Kasumi-1 (cell line): ENCODE data around the gene SASH1.

Experiments
- DNase-seq, 2 experiments: peaks; one replicate each; lab custom pipeline; 2025; lab: John Stamatoyannopoulos, UW

Gene SASH1

DNA sequence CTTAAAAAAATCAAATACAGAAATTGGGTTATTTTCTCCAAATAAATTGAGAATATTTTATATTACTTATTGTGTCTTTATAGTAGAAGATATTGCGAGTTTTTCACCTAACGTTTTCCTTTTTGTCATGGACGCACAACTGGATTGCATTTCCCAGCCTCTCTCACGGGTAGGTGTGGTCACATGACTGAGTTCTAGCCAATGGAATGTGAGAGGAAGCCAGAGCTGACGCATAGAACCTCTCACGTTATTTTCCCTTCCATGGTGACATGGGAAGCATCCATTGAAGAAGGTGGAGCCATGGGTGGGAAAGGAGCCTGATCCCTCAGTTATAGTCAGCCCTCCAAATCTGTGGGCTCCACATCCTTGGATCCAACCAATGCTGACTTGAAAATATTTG lies 248.2 kb downstream of the SASH1 start:
- DNase-seq: no peak

DNA sequence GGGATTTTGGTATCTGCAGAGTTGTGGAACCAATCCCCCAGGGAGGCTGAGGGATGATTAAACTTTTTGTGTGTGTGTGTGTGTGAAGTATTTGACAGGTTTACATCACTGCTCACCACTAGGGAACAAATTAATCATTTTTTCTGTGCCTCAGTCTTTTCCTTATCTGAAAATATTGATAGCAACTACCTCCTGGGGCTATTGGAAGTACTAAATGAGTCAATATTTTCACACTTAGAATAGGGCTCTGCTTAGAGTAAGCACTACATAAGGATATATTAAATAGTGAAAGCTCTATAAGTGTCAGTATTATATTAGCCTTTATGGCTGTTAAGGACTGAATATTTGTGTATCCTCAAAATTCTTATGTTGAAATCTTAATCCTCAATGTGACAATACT lies 249.0 kb downstream of the SASH1 start:
- no peak for DNase-seq

DNA sequence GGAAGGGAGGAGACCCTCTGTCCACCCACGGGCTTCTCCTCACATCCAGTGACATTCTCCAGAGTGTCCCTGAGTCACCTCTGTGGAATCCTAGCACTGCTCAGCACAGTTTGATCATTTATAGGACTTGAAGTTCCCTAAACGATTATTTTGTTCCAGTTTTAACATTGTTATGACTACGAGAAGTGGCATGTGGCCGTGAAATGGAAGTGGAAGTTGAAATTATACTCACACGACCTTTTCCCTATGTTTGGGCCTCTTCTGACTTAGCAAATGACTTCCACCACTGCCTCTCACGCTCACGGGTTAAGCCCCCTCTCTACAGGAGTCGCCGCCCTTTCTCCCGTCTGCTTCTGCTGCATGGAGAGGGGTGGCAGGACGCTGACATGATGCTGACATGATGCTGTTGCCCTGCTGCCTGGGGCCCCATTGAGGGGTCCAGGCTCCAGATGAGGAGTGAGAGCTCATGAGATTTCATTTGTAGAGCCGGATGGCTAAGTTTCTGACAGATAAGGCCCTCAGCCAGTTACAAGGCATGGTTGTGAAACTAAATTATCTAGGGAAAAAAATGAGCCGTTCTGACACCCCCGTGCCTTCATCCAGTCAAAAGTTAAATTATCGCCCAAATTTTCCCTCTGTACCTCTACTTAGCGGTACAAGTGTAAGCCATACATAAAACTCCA lies 250.6 kb downstream of the SASH1 start:
- no peak for DNase-seq

DNA sequence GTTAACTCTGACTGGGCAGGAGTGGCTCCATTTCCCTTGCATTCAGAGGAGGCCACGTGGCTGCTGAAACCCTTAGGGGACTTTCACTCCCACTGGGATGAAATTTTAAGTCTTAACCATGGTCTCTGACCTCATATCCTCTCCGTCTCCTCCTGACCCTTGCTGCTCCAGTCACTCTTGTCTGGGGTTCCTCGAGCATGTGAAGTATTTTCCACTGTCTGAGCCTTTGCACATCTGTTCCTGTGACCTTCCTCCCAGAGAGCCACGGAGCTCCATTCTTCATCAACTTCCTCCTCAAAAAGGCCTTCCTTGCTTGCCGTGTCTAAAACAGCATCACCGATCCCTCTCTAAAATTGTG lies 251.2 kb downstream of the SASH1 start:
- DNase-seq: no peak

DNA sequence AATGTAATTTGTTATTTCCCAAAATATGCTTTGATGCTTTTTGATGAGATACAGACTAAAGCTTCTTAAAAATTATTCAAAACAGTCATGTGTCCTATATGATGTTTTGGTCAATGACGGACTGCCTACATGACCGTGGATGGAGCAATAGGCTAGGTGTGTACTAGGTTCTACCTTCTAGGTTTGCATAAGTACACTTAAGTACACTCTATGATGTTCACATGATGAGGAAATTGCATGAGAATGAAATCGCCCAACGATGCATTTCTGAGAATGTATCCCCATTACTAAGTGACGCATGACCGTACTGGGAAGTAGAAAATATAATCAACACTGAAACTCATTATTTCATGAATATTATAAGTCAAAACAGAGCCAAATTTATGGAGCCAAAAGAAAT lies 252.9 kb downstream of the SASH1 start:
- no peak for DNase-seq

DNA sequence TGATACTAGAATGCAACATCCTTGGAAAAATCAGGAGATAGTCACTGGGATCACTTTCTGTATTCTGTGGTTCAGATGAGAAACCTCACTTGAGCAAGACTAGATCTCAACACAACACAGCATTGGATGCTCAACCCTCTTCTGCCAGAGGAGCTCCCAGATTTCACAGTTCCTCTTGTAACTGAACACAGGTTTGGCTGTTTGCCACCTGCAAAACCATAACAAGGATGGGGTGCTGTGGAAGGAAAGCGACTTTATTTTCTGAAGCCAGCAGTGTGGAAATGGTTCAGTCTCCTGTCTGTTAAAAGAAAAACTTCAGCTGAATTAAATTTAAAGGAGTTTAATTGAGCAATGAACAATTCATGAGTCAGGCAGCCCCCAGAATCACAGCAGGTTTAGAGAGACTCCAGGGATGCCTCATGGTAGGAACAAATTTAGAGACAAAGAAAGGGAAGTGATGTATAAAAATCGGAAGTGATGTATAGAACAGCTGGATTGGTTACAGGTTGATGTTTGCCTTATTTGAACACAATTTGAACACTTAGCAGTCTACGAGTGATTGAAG lies 254.3 kb downstream of the SASH1 start:
- DNase-seq: no peak

DNA sequence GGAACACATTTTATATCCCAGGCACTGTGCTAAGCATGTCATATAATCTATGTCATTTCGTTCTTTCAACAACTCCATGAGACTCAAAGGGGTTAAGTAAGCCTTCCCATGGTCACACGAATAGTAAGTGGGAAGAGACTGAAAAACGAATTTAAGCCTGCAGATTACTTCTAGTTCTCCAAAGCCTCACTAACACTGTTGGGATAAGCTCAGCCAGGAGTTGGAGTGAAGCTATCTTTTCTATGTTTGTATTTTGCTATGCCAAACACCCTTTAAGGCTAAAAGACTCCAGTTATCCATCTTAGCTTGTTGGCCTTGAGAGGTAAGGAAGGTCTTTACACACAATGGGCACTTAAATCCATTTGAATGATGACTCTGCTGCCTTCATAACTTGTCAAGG lies 256.1 kb downstream of the SASH1 start:
- DNase-seq: no peak

DNA sequence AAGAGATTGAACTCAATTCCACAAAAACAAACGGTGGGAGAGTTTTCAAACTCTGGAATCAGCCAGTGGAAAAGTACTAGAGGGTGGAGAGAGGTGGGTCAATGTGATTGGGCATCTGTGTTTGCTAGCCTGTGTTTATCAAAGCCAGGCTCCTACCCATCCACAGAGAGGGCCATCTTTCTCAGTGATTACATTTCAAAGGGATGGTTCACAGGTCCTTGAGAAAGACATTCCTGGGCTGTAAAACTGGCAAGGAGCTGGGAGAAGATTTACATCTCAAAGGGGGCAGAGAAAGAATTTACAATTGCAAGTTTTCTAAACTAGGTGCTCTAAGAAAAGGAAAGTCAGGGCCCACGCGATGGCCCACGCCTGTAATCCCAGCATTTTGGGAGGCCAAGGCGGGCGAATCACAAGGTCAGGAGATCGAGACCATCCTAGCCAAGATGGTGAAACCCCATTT lies 257.4 kb downstream of the SASH1 start:
- no peak for DNase-seq
